ENCODE data around the gene GJA1. TPM values are rescaled to one million over a fixed set of nuclear protein-coding genes. Genes with fewer than 3 reads are reported as not detected.

Gene GJA1
- total and polyA plus RNA-seq, 2 of the 8 experiments (the other 6 are each of a cell fraction or from before 2014, with no cell fraction given), result 468 to 795 TPM

DNA sequence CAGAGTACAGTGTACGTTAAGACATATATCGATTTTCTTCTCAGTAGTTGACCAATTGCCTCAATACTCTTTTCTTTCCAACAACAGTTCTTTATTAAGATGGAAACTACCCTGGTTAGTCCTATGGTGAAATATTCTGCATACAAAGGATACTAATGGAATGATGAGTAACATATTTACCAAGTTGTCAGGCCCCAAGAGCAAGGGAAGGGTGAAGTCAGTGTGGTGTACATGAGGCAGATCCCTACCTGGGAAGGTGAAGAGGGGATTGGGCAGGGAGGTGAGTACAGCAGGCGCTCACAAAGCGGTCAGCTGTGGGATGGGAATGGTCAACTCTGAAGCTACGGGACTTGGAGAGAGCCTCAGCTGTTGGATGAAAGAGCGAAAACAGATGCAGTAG is 29.7 kb downstream of the GJA1 start (continued):
- TF ChIP-seq SIRT6 (IDR thresholded peaks at IDR 0.05; ENCODE audit: low read length) (no peak), SAP30 (IDR thresholded peaks at IDR 0.05; ENCODE audit: insufficient read depth, insufficient replicate concordance, low read length) (no peak)
